CD4-positive, CD25-positive, alpha-beta regulatory T cell (primary cell): ENCODE results near the gene SEMA7A. TPM values are rescaled to one million over a fixed set of nuclear protein-coding genes. Genes with fewer than 3 reads are reported as not detected.
A peak's percentile ranks its signal among the peaks of the same experiment; 100 is the strongest.

Experiments used
- ATAC-seq, 2 donors: fragments of 150-1000 bp; cut with Tn5 transposase; one replicate each; pipeline ENCODE4 v1.10.0; 2021; ENCODE audit warnings: low read depth in 2 of 2, moderate number of reproducible peaks in 2 of 2, moderate library complexity in 1 of 2
- DNase-seq, 3 donors: peaks; one replicate each; pipeline versions ENCODE4 v3.0.0 to v3.0.0-alpha.2; 2012 to 2022; ENCODE audit warnings: mixed read lengths in 1 of 3
- H3K27ac ChIP-seq: one replicate; pipeline ENCODE4 v1.7.0; 2013; ENCODE audit warnings: mild to moderate bottlenecking, low read length; ENCODE audit not compliant: insufficient read depth, poor library complexity, severe bottlenecking
- H3K27me3 ChIP-seq: one replicate; pipeline ENCODE4 v1.7.0; 2013; ENCODE audit warnings: low read length; ENCODE audit not compliant: control insufficient read depth, insufficient read depth
- H3K36me3 ChIP-seq: one replicate; pipeline ENCODE4 v1.7.0; 2013; ENCODE audit warnings: mild to moderate bottlenecking, low read length, moderate library complexity; ENCODE audit not compliant: control insufficient read depth, insufficient read depth
- H3K4me1 ChIP-seq: 2 replicates; pipeline ENCODE4 v1.7.0; 2013; ENCODE audit warnings: mild to moderate bottlenecking, low read length; ENCODE audit not compliant: insufficient read depth, control insufficient read depth, poor library complexity, severe bottlenecking
- H3K4me3 ChIP-seq: one replicate; pipeline ENCODE4 v1.7.0; 2013; ENCODE audit warnings: low read depth, mild to moderate bottlenecking, low read length, moderate library complexity
- H3K9me3 ChIP-seq, 2 experiments: 1 replicate in 1 of 2; 2 replicates in 1 of 2; pipeline ENCODE4 v1.7.0; 2013; ENCODE audit warnings: low read length in 2 of 2, mild to moderate bottlenecking in 1 of 2, moderate library complexity in 1 of 2; ENCODE audit not compliant: control insufficient read depth in 2 of 2
- H3K27ac Mint-ChIP-seq, 3 donors: one replicate each; pipeline ENCODE4 v1.8.0; 2020 to 2022; ENCODE audit warnings: mild to moderate bottlenecking in 3 of 3, mixed read lengths in 3 of 3, moderate library complexity in 2 of 3
- H3K27me3 Mint-ChIP-seq: one replicate; pipeline ENCODE4 v1.8.0; 2022; ENCODE audit warnings: mild to moderate bottlenecking, mixed read lengths
- H3K36me3 Mint-ChIP-seq: one replicate; pipeline ENCODE4 v1.8.0; 2020; ENCODE audit warnings: mixed read lengths
- H3K4me1 Mint-ChIP-seq, 4 donors: one replicate each; pipeline ENCODE4 v1.8.0; 2020 to 2022; ENCODE audit warnings: mixed read lengths in 4 of 4, mild to moderate bottlenecking in 1 of 4
- H3K4me3 Mint-ChIP-seq, 4 donors: one replicate each; pipeline ENCODE4 v1.8.0; 2020 to 2022; ENCODE audit warnings: mild to moderate bottlenecking in 4 of 4, mixed read lengths in 4 of 4, moderate library complexity in 3 of 4
- H3K9me3 Mint-ChIP-seq, 7 donors: one replicate each; pipeline ENCODE4 v1.8.0; 2020 to 2022; ENCODE audit warnings: mixed read lengths in 7 of 7, mild to moderate bottlenecking in 3 of 7, moderate library complexity in 2 of 7
- polyA plus RNA-seq, 4 donors: library from polyadenylated mRNA; unstranded; fragments of 300-500 nt; fragmentation: Illumina TruSeq; gene quantifications; one replicate each; pipeline ENCODE4 v1.2.3, GENCODE V29; 2021
- total RNA-seq: library from RNA; stranded (reverse); gene quantifications from one replicate; pipeline ENCODE4 v1.2.3, GENCODE V29; 2022

The SEMA7A gene
- total and polyA plus RNA-seq, 5 donors from 2014 or later: 0.09 to 5.0 (median 0.25) TPM; not detected in 1

DNA sequence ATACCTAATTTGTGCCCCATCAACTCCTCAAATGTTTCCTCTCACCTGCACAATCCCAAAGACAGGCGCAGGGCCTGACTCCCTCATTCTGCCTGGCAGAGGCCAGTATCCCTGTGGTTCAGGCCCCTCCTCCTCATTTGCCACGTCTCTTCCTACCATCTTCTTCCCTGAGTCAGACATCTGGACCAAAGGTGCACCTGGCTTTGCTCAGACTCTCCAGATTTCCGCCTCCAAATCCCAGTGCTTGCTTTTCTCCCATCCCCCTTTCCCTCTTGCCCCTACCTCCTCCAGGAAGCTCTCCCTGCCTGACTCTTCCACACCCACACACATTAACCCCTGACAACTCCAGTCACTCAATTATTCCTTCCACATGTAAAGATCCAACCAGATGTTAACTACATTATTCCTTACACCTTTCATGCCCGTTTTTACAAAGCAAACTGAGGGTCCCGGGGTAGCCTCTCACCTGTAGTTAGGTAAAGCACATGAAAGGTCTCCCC is 19.6 kb downstream of the SEMA7A start:
- no peaks in the 10 kb centered on the region for H3K4me1 ChIP-seq
- H3K4me3 ChIP-seq: no peak overlapping the region
- Mint-ChIP-seq H3K27ac (no peak overlapping the region), H3K4me1 (peaks cover 0 to 5% (median 1%) of the 10 kb centered on the region in 4 donors), H3K9me3 (no peaks in the 10 kb centered on the region), H3K27me3 (no peaks in the 10 kb centered on the region), H3K4me3 (no peak overlapping the region), H3K36me3 (peaks cover 12% of the 10 kb centered on the region)
- H3K36me3 ChIP-seq: no peaks in the 10 kb centered on the region
- DNase-seq (no peak), ATAC-seq (no peak)
- no peak overlapping the region for H3K27ac ChIP-seq
- no peaks in the 10 kb centered on the region for H3K27me3 ChIP-seq
- no peaks in the 10 kb centered on the region for H3K9me3 ChIP-seq

DNA sequence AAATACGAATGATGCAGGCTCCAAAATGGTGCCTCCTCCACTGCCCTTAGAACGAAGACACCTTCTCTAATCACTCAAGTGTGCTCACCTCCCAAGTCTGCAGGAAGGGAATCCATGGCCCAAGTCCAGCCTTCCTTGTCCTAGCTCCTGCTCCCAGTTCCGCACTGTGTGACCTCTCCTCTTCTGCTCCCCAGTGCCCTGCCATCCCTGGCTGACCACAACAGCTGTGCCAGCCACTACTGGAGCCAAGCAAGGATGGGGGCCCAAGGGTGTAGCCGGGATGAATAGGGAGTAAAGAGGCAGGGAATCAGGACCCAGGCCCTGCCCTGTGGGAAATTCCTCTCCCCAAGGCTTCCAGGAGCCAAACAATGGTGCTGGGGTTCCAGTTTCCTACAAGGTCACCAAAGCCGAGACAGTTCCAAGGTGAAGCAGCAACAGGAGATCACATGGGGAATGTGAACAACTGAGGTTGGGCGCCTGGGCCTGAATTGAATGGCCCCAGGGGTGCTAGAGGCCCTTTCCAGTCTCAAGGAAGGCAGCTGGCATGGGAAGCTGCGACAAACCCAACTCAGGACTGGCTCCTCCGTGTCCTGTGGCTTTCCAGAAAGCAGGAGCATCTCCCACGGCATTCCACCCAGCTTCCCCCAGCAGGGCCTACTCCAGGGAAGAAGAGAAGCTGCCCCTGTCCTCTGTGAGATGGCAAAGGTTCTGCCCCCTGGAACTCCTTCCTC is 20.2 kb downstream of the SEMA7A start:
- H3K4me3 Mint-ChIP-seq: no peak overlapping the region
- H3K4me3 ChIP-seq: no peak overlapping the region
- H3K27me3 ChIP-seq: no peaks in the 10 kb centered on the region
- no peaks in the 10 kb centered on the region for H3K9me3 ChIP-seq
- no peak overlapping the region for H3K27ac ChIP-seq
- no peaks in the 10 kb centered on the region for H3K36me3 ChIP-seq
- H3K4me1 ChIP-seq: no peaks in the 10 kb centered on the region
- no peaks in the 10 kb centered on the region for H3K27me3 Mint-ChIP-seq
- ATAC-seq (no peak), DNase-seq (no peak)
- peaks cover 0 to 5% (median 1%) of the 10 kb centered on the region in 4 donors for H3K4me1 Mint-ChIP-seq
- H3K36me3 Mint-ChIP-seq: peaks cover 12% of the 10 kb centered on the region
- H3K9me3 Mint-ChIP-seq: no peaks in the 10 kb centered on the region
- H3K27ac Mint-ChIP-seq: peak overlapping the region; percentile 6 to 60 (median 16)

DNA sequence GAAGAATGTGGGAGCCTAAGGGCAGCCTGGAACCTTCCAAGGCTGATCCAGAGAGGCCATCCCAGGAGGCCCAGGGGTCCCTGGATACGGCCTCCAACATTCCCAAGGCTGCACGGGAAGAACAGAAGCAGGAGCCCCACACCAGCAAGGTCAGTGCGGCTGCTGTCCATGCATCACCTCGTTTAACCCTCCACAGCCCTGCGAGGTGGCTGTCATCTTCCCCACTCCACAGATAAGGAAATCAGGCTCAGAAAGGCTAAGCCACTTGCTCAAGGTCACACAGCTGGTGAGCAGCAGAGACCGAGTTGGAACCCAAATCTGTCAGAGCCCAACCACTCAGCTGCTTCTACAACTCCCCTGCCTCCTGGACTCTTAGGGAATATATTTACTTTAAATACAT is 21.6 kb downstream of the SEMA7A start:
- H3K4me1 ChIP-seq: no peaks in the 10 kb centered on the region
- H3K27me3 ChIP-seq: no peaks in the 10 kb centered on the region
- H3K27ac ChIP-seq: no peak overlapping the region
- peak overlapping the region in 1 of 3 donors; percentile 9 for H3K27ac Mint-ChIP-seq
- peaks cover 12% of the 10 kb centered on the region for H3K36me3 Mint-ChIP-seq
- ATAC-seq: no peak
- no peaks in the 10 kb centered on the region for H3K9me3 Mint-ChIP-seq
- no peaks in the 10 kb centered on the region for H3K36me3 ChIP-seq
- no peak overlapping the region for H3K4me3 Mint-ChIP-seq
- H3K27me3 Mint-ChIP-seq: no peaks in the 10 kb centered on the region
- H3K4me3 ChIP-seq: no peak overlapping the region
- DNase-seq: no peak
- H3K4me1 Mint-ChIP-seq: peaks cover 0 to 5% (median 1%) of the 10 kb centered on the region in 4 donors
- no peaks in the 10 kb centered on the region for H3K9me3 ChIP-seq

DNA sequence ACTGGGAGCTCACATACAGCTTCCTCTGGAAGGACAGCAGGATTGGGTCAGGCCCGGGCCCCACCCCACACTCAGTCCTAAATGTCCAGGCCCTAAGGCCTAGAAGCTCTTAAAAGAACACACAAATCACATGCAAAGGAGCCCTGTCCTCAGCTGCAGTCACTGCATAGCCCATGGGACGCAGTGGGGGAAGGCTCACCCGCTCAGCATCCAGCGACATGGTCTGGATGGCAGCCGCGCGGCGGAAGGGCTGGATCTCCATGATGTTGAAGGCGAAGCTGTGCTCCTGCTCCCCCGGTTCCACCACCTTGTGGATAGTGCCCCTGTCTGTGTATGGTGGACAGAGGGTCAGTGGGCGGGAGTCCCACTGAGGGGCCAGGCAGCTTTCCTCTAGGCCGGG is 22.1 kb downstream of the SEMA7A start:
- Mint-ChIP-seq H3K36me3 (peaks cover 12% of the 10 kb centered on the region), H3K4me1 (peaks cover 0 to 5% (median 1%) of the 10 kb centered on the region in 4 donors), H3K9me3 (no peaks in the 10 kb centered on the region), H3K27me3 (no peaks in the 10 kb centered on the region), H3K27ac (peak overlapping the region in 1 of 3 donors; percentile 9), H3K4me3 (no peak overlapping the region)
- Histone ChIP-seq H3K36me3 (no peaks in the 10 kb centered on the region), H3K9me3 (no peaks in the 10 kb centered on the region), H3K4me1 (no peaks in the 10 kb centered on the region), H3K27ac (no peak overlapping the region), H3K27me3 (no peaks in the 10 kb centered on the region), H3K4me3 (no peak overlapping the region)
- ATAC-seq (no peak), DNase-seq (no peak)

DNA sequence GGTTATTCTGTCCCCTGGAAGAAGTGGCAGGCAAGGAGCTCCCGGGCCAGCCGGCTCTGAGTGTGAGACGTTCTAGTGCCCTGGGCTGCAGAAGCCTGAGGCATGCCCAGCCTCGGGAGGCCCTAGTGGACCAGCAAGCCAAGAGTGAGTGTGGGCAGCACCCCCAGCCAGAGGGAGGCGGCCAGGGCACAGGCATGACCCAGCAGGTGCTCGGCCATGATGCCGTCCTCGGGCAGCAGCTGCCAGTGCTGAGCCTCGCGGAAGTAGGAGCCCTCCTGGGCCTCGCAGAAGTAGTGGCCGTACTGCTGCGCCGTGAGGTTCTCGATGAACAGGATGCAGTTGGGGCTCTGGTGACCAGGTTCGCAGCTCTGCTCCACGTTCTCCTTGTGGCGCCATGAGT is 23.3 kb downstream of the SEMA7A start:
- H3K36me3 Mint-ChIP-seq: peaks cover 7% of the 10 kb centered on the region
- DNase-seq: no peak
- H3K4me1 Mint-ChIP-seq: peaks cover 0 to 5% (median 0%) of the 10 kb centered on the region in 4 donors
- Histone ChIP-seq H3K4me3 (no peak overlapping the region), H3K27ac (no peak overlapping the region), H3K4me1 (no peaks in the 10 kb centered on the region), H3K9me3 (no peaks in the 10 kb centered on the region), H3K36me3 (no peaks in the 10 kb centered on the region), H3K27me3 (no peaks in the 10 kb centered on the region)
- peaks cover 0 to 2% (median 0%) of the 10 kb centered on the region in 7 donors for H3K9me3 Mint-ChIP-seq
- no peak overlapping the region for H3K4me3 Mint-ChIP-seq
- ATAC-seq: no peak
- H3K27ac Mint-ChIP-seq: no peak overlapping the region
- no peaks in the 10 kb centered on the region for H3K27me3 Mint-ChIP-seq

DNA sequence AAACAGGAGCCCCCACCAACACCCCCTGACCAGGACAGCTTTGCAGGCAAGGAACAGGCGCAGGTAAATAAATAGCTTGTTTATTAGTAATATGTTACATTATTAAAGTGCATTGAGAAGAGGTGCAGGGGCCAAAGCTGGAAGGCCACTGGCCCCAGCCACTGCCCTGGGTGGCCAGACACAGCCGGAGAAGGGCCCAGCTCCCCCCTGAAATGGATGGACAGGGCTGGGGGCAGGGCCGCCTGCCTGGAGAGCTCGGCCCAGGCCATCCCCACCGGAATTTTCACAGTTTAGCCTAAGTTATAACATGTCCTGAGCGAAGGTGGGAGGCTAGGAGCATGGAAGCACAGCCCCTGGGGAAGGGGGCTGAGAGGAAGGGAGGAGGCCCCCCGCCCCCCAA is 24.5 kb downstream of the SEMA7A start:
- no peaks in the 10 kb centered on the region for H3K27me3 ChIP-seq
- ATAC-seq (no peak), DNase-seq (no peak)
- H3K27ac ChIP-seq: no peak overlapping the region
- Mint-ChIP-seq H3K4me3 (no peak overlapping the region), H3K27ac (no peak overlapping the region), H3K36me3 (peaks cover 3% of the 10 kb centered on the region), H3K9me3 (peaks cover 0 to 2% (median 0%) of the 10 kb centered on the region in 7 donors), H3K27me3 (no peaks in the 10 kb centered on the region), H3K4me1 (peaks cover 0 to 10% (median under 1%) of the 10 kb centered on the region in 4 donors)
- H3K36me3 ChIP-seq: no peaks in the 10 kb centered on the region
- H3K4me3 ChIP-seq: no peak overlapping the region
- H3K4me1 ChIP-seq: no peaks in the 10 kb centered on the region
- no peaks in the 10 kb centered on the region for H3K9me3 ChIP-seq

DNA sequence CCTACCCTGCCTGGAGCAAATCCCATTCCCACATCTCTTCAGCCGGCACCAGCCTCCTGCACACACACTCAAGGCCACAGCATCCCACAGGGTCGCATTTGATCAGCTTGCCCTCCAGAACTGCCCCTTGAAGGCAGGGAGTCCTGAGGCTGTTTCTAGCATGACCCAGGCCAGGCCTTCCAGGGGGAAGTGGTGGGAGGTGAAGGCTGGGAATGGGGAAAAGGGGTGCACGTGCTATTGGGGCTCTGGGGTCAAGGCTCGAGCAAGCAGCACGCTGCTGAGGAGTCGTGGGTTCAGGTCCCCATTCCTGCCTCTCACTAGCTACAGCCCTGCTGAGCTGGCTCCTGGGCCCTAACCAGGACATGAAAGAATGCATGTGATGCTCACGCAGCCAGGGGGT is 24.9 kb downstream of the SEMA7A start:
- no peaks in the 10 kb centered on the region for H3K9me3 ChIP-seq
- no peak for ATAC-seq

DNA sequence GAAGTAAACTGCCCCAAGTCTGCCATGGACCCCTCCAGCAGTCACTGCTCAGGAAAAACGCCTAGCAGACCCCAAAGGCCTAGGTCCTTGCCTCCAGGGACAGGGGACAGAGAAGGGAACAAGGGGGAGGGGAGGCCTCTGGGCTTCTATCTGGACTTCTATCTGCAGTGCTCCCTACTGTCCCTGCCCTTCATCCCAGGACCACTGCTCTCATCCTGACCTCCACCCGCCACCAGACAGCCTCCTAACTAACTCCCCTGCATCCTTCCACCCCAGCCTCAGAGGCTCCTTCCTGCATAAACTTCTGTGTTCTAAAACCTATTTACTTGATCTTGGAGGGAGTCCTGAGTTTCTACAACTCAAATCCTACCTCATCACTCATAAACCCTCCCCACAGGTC is 25.4 kb downstream of the SEMA7A start:
- Histone ChIP-seq H3K9me3 (no peaks in the 10 kb centered on the region), H3K4me3 (no peak overlapping the region), H3K4me1 (peaks cover 6% of the 10 kb centered on the region), H3K27me3 (no peaks in the 10 kb centered on the region), H3K36me3 (no peaks in the 10 kb centered on the region), H3K27ac (no peak overlapping the region)
- Mint-ChIP-seq H3K9me3 (peaks cover 0 to 2% (median 0%) of the 10 kb centered on the region in 7 donors), H3K27me3 (no peaks in the 10 kb centered on the region), H3K36me3 (peaks cover 3% of the 10 kb centered on the region), H3K4me3 (no peak overlapping the region), H3K27ac (peak overlapping the region in 1 of 3 donors; percentile 51), H3K4me1 (peaks cover 0 to 19% (median 6%) of the 10 kb centered on the region in 4 donors)
- ATAC-seq: no peak
- DNase-seq: no peak

More for the DNA sequence above, 24.9 kb downstream of the SEMA7A start:
- H3K27ac ChIP-seq: no peak overlapping the region
- Mint-ChIP-seq H3K4me1 (peaks cover 0 to 14% (median 4%) of the 10 kb centered on the region in 4 donors), H3K9me3 (peaks cover 0 to 2% (median 0%) of the 10 kb centered on the region in 7 donors), H3K4me3 (no peak overlapping the region), H3K36me3 (peaks cover 3% of the 10 kb centered on the region), H3K27ac (peak overlapping the region in 1 of 3 donors; percentile 51), H3K27me3 (no peaks in the 10 kb centered on the region)
- H3K36me3 ChIP-seq: no peaks in the 10 kb centered on the region
- peaks cover 2% of the 10 kb centered on the region for H3K4me1 ChIP-seq
- no peak for DNase-seq
- H3K27me3 ChIP-seq: no peaks in the 10 kb centered on the region
- H3K4me3 ChIP-seq: no peak overlapping the region
